H9 (cell line): ENCODE results near the gene PLEKHJ1. TPM values are rescaled to one million over a fixed set of nuclear protein-coding genes. Genes with fewer than 3 reads are reported as not detected.

Source experiments
- DNase-seq: peaks from one replicate; pipeline ENCODE4 v3.0.0-alpha.2; 2017
- H2AFZ ChIP-seq: one replicate; pipeline ENCODE4 v1.6.1; 2013; ENCODE audit warnings: mild to moderate bottlenecking, low read length, control low read depth, moderate library complexity
- H2AK5ac ChIP-seq: 2 replicates; pipeline ENCODE4 v1.6.1; 2013; ENCODE audit warnings: low read length, control low read depth, mixed read lengths; ENCODE audit not compliant: insufficient read length
- H2BK120ac ChIP-seq: one replicate; pipeline ENCODE4 v1.6.1; 2013; ENCODE audit warnings: low read depth, mild to moderate bottlenecking, low read length, control low read depth, inconsistent platforms; ENCODE audit not compliant: poor library complexity, severe bottlenecking
- H2BK12ac ChIP-seq: 2 replicates; pipeline ENCODE4 v1.6.1; 2013; ENCODE audit warnings: low read length, control low read depth, mixed read lengths, low read depth; ENCODE audit not compliant: insufficient read length
- H2BK15ac ChIP-seq: 2 replicates; pipeline ENCODE4 v1.6.1; 2013; ENCODE audit warnings: low read depth, low read length, control low read depth
- H2BK20ac ChIP-seq: one replicate; pipeline ENCODE4 v1.6.1; 2013; ENCODE audit warnings: low read depth, mild to moderate bottlenecking, low read length, control low read depth, inconsistent platforms; ENCODE audit not compliant: poor library complexity, severe bottlenecking
- H2BK5ac ChIP-seq: 2 replicates; pipeline ENCODE4 v1.6.1; 2013; ENCODE audit warnings: low read length, control low read depth, mixed read lengths; ENCODE audit not compliant: insufficient read length
- H3K14ac ChIP-seq: 2 replicates; pipeline ENCODE4 v1.6.1; 2013; ENCODE audit warnings: low read length, control low read depth; ENCODE audit not compliant: insufficient read depth
- H3K18ac ChIP-seq: 2 replicates; pipeline ENCODE4 v1.6.1; 2013; ENCODE audit warnings: low read depth, mild to moderate bottlenecking, mixed read lengths, low read length, control low read depth; ENCODE audit not compliant: insufficient read length
- H3K23ac ChIP-seq: 2 replicates; pipeline ENCODE4 v1.6.1; 2013; ENCODE audit warnings: low read length, control low read depth, mixed read lengths, low read depth; ENCODE audit not compliant: insufficient read length
- H3K23me2 ChIP-seq: 2 replicates; pipeline ENCODE4 v1.6.1; 2013; ENCODE audit warnings: low read depth, mild to moderate bottlenecking, mixed read lengths, low read length, control low read depth; ENCODE audit not compliant: insufficient read length, poor library complexity, severe bottlenecking
- H3K27ac ChIP-seq: 2 replicates; pipeline ENCODE4 v1.5.1; 2013; ENCODE audit warnings: low read length, control low read depth, mixed read lengths, low read depth; ENCODE audit not compliant: insufficient read length
- H3K27me3 ChIP-seq: 2 replicates; pipeline ENCODE4 v1.6.1; 2013; ENCODE audit warnings: low read length, control low read depth, inconsistent platforms; ENCODE audit not compliant: insufficient read depth
- H3K4ac ChIP-seq: 2 replicates; pipeline ENCODE4 v1.6.1; 2013; ENCODE audit warnings: low read depth, mild to moderate bottlenecking, control low read depth, inconsistent platforms, low read length, moderate library complexity
- H3K4me1 ChIP-seq: 2 replicates; pipeline ENCODE4 v1.6.1; 2013; ENCODE audit warnings: low read length, control low read depth, inconsistent platforms; ENCODE audit not compliant: insufficient read depth
- H3K4me2 ChIP-seq: 2 replicates; pipeline ENCODE4 v1.6.1; 2013; ENCODE audit warnings: low read length, control low read depth, mixed read lengths; ENCODE audit not compliant: insufficient read length, insufficient read depth
- H3K56ac ChIP-seq: 2 replicates; pipeline ENCODE4 v1.6.1; 2013; ENCODE audit warnings: low read depth, mild to moderate bottlenecking, mixed read lengths, low read length, control low read depth; ENCODE audit not compliant: insufficient read length
- H3K79me1 ChIP-seq: 2 replicates; pipeline ENCODE4 v1.6.1; 2013; ENCODE audit warnings: low read depth, mild to moderate bottlenecking, moderate library complexity, low read length, control low read depth, inconsistent platforms; ENCODE audit not compliant: insufficient read depth, poor library complexity, severe bottlenecking
- H3K79me2 ChIP-seq: 2 replicates; pipeline ENCODE4 v1.6.1; 2013; ENCODE audit warnings: low read length, control low read depth, inconsistent platforms; ENCODE audit not compliant: insufficient read depth
- H3K9ac ChIP-seq: 2 replicates; pipeline ENCODE4 v1.6.1; 2013; ENCODE audit warnings: low read length, control low read depth, mixed read lengths; ENCODE audit not compliant: insufficient read length; ENCODE audit errors: extremely low read depth
- H3K9me3 ChIP-seq: one replicate; pipeline ENCODE4 v1.6.1; 2013; ENCODE audit warnings: low read depth, low read length, inconsistent platforms; ENCODE audit not compliant: control insufficient read depth
- H3T11ph ChIP-seq: one replicate; pipeline ENCODE4 v1.6.1; 2013; ENCODE audit warnings: mild to moderate bottlenecking, low read length, control low read depth, inconsistent platforms
- H4K20me1 ChIP-seq: one replicate; pipeline ENCODE4 v1.6.1; 2013; ENCODE audit not compliant: control insufficient read depth, insufficient read length, insufficient read depth
- H4K5ac ChIP-seq: 2 replicates; pipeline ENCODE4 v1.6.1; 2013; ENCODE audit warnings: low read depth, mild to moderate bottlenecking, mixed read lengths, low read length, control low read depth; ENCODE audit not compliant: insufficient read length
- H4K8ac ChIP-seq: replicated peaks from 2 replicates; pipeline ENCODE4 v1.6.1; 2013; ENCODE audit warnings: low read length, control low read depth, mixed read lengths, low read depth; ENCODE audit not compliant: insufficient read length
- H4K91ac ChIP-seq: 2 replicates; pipeline ENCODE4 v1.6.1; 2013; ENCODE audit warnings: low read depth, mild to moderate bottlenecking, moderate library complexity, mixed read lengths, low read length, control low read depth; ENCODE audit not compliant: insufficient read length
- H3K27ac Mint-ChIP-seq, 3 experiments: 2 replicates in 2 of 3; 3 replicates in 1 of 3; pipeline ENCODE4 v1.8.0; 2020 to 2021; ENCODE audit warnings: mixed read lengths in 3 of 3, mild to moderate bottlenecking in 1 of 3, moderate library complexity in 1 of 3
- H3K27me3 Mint-ChIP-seq: 2 replicates; pipeline ENCODE4 v1.8.0; 2021; ENCODE audit warnings: low read depth, mild to moderate bottlenecking, moderate library complexity, mixed read lengths
- H3K36me3 Mint-ChIP-seq, 3 experiments: 2 replicates in 2 of 3; 3 replicates in 1 of 3; pipeline ENCODE4 v1.8.0; 2020 to 2021; ENCODE audit warnings: low read depth in 3 of 3, mixed read lengths in 3 of 3; ENCODE audit not compliant: insufficient read depth in 1 of 3
- H3K4me1 Mint-ChIP-seq, 2 experiments: 2 replicates each; pipeline ENCODE4 v1.8.0; 2020; ENCODE audit warnings: mixed read lengths in 2 of 2
- H3K4me3 Mint-ChIP-seq, 2 experiments: 2 replicates in 1 of 2; 3 replicates in 1 of 2; pipeline ENCODE4 v1.8.0; 2020 to 2021; ENCODE audit warnings: mild to moderate bottlenecking in 2 of 2, mixed read lengths in 2 of 2, moderate library complexity in 1 of 2
- H3K9me3 Mint-ChIP-seq, 2 experiments: 2 replicates in 1 of 2; 3 replicates in 1 of 2; pipeline ENCODE4 v1.8.0; 2020; ENCODE audit warnings: mild to moderate bottlenecking in 2 of 2, mixed read lengths in 2 of 2, moderate library complexity in 1 of 2
- CTCF ChIP-seq: fragments of 200-600 bp; sonication (generic); conservative IDR thresholded peaks from 3 replicates; pipeline ENCODE4 v1.8.0; 2021; ENCODE audit warnings: antibody characterized with exemption, mild to moderate bottlenecking
- WGBS: extraction: QIAGEN DNeasy Blood & Tissue Kit; methylation state at CpG from one replicate; pipeline ENCODE4 v1.1.7; 2013; ENCODE audit warnings: missing lambda C conversion rate, low lambda C conversion rate, mixed read lengths; ENCODE audit not compliant: insufficient read length; ENCODE audit errors: extremely low coverage; 5-methylcytosine and 5-hydroxymethylcytosine counted together
- total RNA-seq: library from RNA; stranded (reverse); gene quantifications from 2 replicates; pipeline ENCODE4 v1.2.1, GENCODE V29; 2021

Gene PLEKHJ1
- total RNA-seq, 1 experiment from 2014 or later, result 139 TPM

- no peak overlapping the region for H2BK12ac ChIP-seq
Measured at GRCh38 chr19:2235381-2236063, 607 bp downstream of the PLEKHJ1 start.

More at GRCh38 chr19:2235381-2236063, 607 bp downstream of the PLEKHJ1 start:
- H3K9me3 ChIP-seq, result no peaks in the 10 kb centered on the region
- peaks cover 34% of the 10 kb centered on the region for H3K79me2 ChIP-seq
- H2BK120ac ChIP-seq, result no peak overlapping the region
- H3K4me2 ChIP-seq, result peak overlapping the region; percentile 55
- H4K91ac ChIP-seq, result no peak overlapping the region
- H3K56ac ChIP-seq, result no peak overlapping the region
- no peak for DNase-seq
- no peak overlapping the region for H2BK15ac ChIP-seq
- no peak overlapping the region for H2BK5ac ChIP-seq
- Mint-ChIP-seq H3K9me3 (peaks cover 0 to 3% of the 10 kb centered on the region in 2 experiments; a peak in 1 of 5 replicates), H3K4me1 (peaks cover 31 to 40% of the 10 kb centered on the region in 2 experiments), H3K4me3 (peak overlapping the region; percentile 96 to 97), H3K27me3 (no peaks in the 10 kb centered on the region; the same call in 1 of the 2 replicates), H3K27ac (peak overlapping the region in 2 of 3 experiments; percentile 96; a peak in 4 of 7 replicates), H3K36me3 (peaks cover 14 to 48% (median 43%) of the 10 kb centered on the region in 3 experiments)
- H4K8ac ChIP-seq, result no peak overlapping the region
- H4K20me1 ChIP-seq, result no peaks in the 10 kb centered on the region
- H3K4me1 ChIP-seq, result peaks cover 4% of the 10 kb centered on the region; the same call in 1 of the 2 replicates
- no peak overlapping the region for H3K4ac ChIP-seq
- no peak for TF ChIP-seq CTCF
- H3K27ac ChIP-seq, result no peak overlapping the region
- H4K5ac ChIP-seq, result no peak overlapping the region
- no CpG with 5 or more reads among the region's 48 CpGs for WGBS
- no peak overlapping the region for H2AFZ ChIP-seq
- peaks cover 9% of the 10 kb centered on the region for H3K23me2 ChIP-seq
- no peak overlapping the region for H2AK5ac ChIP-seq
- H3K23ac ChIP-seq, result no peak overlapping the region
- H3K14ac ChIP-seq, result no peak overlapping the region
- H3K18ac ChIP-seq, result no peak overlapping the region
- no peaks in the 10 kb centered on the region for H3K79me1 ChIP-seq
- H2BK20ac ChIP-seq, result no peak overlapping the region
- H3T11ph ChIP-seq, result no peak overlapping the region
- H3K27me3 ChIP-seq, result no peaks in the 10 kb centered on the region
- H3K9ac ChIP-seq, result peak overlapping the region; percentile 72
